GM21360 (cell line): ENCODE data around the gene CASTOR1.

Experiments
- ATAC-seq: cut with Tn5 transposase; IDR thresholded peaks from one replicate; pipeline ENCODE4 v1.9.1; 2021; ENCODE audit warnings: mild to moderate bottlenecking, moderate library complexity; ENCODE audit not compliant: unreplicated experiment

Gene CASTOR1

DNA sequence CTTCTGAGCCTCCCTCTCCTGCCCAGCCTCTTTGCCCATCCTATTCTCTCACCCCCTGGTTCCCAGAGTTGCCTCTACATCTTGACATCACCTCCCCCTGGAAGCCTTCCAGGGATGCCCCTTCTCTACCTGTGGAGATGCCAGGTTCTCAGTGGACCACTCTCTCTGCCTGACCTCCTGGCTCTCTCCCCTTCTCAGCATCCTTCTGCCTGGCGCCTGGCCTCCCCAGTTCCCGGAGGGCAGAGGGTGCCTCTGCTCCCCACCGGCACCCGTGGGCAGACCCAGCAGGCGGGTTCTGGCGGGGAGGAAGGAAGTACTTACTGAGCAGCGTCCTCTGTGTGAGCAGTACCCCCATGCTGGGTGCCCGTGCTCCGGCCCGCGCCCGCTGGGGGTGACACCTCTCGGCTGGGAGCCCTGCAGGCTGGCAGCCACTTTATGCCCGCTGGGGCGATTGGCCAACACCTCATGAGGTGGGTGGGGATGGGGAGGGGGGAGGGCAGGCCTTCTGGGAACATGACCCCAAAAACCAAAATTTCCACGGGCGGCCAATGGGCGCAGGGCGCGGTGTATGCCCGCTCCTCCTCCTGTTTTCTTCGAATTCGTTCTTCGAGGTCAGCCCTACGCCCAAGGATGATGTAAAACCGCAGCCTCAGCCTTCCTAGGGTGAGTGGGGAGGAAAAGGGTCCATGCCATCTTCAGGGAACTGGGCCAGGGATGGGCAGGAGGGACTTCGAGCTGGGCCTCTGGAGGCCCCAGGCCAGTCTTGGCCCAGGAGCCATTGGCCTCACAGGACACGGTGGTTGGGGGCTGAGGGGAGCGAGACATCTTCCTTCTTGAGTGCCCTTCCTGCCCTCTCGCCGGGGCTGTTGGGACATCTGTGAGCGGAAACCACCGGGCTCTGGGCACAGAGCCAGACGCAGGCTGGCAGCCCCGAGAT, 22.6 kb downstream of the CASTOR1 start, which contains the start of gene OSM:
OSM (minus strand) TSS at position 407 of the 937 bp plus-strand sequence; CDS start at position 355, 52 bp downstream.
- ATAC-seq, result peak; percentile 8

DNA sequence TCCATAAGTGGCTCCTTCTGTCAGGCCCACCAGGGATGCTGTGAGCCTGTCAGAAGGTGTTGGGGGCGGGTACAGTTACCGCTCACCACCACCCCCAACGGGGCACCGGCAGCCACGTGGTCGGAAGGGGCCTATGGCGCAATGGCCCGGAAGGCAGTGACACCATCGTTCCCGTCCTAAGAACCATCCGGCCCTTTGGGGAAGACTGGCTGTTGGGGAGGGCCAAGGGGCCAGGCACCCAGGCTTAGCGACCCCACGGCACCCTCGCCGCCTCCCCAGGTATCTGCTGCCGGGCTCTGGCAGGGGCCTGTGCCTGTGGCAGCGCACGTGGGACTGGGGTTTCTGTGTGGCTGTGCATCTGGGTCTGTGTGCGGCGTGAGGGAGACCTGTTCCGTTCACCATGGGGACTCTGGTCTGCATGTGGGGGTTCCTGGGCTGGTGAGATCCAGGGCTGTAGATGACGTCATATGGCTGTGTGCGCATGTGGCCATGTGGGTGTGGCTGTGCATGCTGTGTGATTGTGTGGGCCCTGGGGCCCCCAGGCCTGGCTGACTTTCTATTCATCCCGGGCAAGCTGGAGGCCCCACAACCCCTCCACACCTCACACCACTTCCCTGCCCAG, 23.4 kb downstream of the CASTOR1 start:
- ATAC-seq, result peak; percentile 63

DNA sequence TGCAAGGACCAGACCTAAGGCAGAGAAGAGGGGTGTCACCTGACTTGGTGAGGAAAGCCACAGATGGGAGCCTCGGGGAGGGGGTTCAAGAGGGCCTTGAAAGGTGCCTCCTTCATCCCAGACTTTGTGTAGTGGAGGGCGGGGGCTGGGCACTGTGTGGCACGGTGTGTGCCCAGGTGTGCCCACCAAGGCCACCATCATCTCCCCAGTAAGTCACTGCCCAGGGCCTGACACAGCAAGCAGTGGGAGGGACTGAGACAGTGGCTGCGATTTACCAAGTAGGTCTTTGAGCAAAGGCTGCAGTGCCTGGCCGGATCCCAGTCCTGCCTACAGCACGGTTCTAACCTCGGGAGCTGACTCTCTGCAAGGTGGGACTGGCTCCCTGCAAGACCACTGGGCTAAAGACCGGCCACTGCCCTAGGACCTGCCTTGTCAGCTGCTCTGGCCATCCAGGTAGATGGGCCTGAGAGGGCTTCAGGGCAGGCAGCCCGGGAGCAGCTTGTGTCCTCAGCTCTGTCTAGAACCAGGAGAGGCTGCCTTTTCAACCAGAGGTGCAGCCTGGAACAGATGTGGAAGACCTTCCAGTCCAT, 24.1 kb downstream of the CASTOR1 start:
- no peak for ATAC-seq

DNA sequence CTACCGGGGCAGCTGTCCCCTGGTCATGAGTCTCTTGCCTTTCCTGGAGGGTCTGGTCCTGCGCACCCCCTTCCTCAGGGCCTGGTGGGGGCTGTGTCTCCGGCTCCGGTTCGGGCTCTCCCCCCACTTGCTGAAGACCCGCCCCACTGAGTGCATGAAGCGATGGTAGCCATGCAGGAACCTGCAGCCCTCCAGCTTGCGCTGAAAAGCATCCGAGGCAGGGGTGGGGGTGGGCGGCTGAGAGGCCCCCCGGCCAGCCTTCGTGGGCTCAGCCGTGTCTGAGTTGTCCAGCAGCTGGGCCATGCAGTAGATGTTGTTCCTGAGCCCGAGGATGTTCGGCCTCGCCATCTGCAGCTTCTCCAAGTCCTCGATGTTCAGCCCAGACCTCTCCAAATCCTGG, 25.4 kb downstream of the CASTOR1 start:
- no peak for ATAC-seq

DNA sequence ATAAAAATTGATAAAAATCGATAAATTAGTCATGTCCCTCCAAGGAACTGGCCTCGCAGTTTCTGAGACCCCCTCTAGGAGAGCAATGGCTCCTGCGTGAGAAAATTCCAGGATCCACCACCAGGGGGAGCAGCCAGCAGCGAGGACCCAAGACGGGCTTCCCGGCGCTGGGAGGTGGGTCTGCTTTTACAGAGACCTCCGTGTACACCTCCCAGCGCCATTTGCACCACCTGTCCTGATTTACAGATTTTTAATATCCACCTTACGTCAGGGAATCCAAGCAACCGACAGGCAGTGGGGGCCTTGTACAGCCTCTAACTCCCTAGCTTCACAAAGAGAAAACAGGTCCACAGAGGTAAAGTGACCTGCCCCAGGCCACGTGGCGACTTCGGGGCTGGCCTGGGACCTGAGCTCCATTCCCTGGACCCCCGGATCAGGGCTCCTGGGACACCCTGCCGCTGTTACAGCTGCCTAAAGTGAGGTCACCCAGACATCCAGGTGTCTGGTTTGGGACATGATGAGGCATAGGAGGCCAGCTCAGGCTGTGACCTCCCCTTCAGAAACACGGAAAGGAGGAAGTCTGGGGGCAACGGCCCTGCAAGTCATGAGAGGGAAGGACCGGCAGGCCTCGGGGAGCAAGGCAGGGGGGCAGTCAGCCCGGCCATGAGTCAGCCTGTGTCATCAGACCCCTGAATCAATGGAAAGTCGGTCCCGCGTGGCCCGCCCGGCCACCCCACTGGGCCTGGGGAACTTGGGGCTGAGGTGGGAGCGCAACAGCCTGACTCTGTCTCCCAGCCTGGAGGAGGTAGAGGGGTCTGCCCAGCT, 26.2 kb downstream of the CASTOR1 start:
- ATAC-seq, result no peak

DNA sequence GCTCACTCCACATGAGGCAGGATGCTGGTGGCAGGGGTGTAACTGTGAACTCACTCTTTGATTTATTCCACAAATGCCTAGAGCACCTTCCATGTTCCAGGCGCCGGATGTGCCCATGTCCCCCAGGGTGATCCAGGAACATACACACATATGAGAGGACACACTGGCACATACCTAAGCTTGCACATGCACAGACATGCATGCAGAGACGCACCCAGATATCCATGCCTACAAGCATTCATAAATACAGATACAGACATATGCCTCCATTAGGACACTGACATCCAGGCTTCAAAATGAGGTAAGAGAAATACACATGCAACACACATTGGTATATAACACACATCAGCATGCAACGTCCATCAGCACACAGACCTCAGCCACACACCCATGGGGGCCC, 27.2 kb downstream of the CASTOR1 start:
- no peak for ATAC-seq

DNA sequence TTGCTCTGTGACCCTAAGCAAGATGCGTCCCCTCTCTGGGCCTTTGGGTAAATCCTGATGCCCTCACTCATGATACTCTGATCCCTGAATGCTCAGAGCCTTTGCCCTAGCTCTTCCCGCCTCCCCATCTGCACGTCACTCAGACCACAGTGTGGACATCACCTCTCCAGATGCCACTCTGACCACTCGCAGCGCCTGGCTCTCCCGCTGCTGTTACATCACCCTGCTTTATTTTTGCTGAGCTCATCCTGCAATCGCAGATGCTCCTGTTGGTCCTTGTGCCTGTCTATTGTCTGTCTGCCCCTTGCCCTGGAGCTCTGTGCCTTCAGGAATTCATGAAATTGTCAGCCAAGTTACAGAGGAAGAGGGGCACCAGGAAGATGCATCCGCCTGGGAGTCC, 28.2 kb downstream of the CASTOR1 start:
- no peak for ATAC-seq

GRCh38 chr22:30260682-30261081, 28.6 kb downstream of the CASTOR1 start:
- ATAC-seq, result no peak

GRCh38 chr22:30260276-30260675, 29.0 kb downstream of the CASTOR1 start:
- no peak for ATAC-seq

- no peak for ATAC-seq
Measured at GRCh38 chr22:30254314-30254713, 35.0 kb downstream of the CASTOR1 start.

GRCh38 chr22:30253205-30253852, 36.0 kb downstream of the CASTOR1 start:
- no peak for ATAC-seq

GRCh38 chr22:30252411-30253204, 36.7 kb downstream of the CASTOR1 start:
- no peak for ATAC-seq

DNA sequence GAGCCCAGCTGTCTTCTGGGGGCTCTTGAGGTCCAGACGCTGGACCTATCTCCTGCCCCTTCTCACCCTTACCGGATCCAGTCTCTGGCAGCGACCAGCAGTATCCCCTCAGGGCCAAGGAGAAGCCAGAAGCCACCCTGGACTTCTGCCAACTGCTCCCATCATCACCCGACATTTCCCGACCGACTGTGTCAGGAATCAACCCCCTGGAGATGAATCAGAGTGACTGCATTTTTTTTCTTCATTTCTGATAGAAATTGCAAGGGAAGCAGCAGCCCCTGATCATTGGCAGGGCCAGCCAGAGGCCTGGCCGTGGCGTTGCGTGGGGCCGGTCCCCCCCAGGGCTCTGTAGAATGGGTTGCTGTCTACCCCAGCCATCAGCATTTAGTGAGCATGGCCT, 37.6 kb downstream of the CASTOR1 start:
- no peak for ATAC-seq

- ATAC-seq, result no peak
Measured at GRCh38 chr22:30250661-30251267, 38.5 kb downstream of the CASTOR1 start.

DNA sequence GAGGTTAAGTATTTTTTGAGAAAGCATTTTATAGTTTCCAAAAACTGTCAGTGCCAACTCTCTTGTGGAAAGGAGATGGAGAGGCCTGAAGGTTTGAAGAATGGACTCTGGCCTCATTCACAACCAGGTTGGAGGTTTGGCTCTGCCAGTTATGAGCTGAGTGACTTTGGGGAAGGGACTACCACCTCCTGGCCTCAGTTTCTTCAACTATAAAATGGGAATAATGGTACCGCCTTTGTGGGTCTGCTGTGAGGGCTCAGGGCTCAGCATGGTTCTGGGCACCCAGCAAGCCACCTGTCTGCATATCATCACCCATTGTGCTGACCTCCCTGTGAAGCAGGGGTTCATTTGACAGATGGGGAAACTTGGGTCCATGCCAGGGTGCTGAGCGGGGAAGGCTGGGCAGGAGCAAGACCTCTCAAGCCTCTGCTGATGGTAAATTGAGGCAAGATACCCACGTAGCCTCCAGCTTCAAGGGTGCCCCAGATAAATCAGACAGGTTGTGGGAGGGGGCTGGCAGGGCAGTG, 39.2 kb downstream of the CASTOR1 start:
- no peak for ATAC-seq

GRCh38 chr22:30249049-30250038, 40.0 kb downstream of the CASTOR1 start:
- ATAC-seq, result no peak

DNA sequence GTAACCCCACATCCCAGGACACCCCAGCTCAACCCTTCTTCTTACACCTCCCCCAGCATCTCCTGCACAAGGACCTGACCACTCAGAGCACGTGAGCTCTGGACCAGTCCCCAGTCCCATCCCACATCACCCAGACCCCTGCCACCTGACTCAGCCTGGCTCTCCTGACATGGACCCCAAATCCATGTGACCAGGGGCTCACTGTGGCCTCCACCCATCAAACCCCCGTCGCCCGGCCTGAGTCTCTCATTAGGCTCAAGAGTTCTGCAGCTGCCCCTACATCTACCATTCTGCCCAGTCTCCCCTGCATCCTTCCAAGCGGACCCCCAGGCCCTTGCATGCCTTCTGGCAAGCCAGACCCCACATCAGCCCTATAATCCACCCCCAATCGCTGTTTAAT, 40.8 kb downstream of the CASTOR1 start:
- ATAC-seq, result no peak

DNA sequence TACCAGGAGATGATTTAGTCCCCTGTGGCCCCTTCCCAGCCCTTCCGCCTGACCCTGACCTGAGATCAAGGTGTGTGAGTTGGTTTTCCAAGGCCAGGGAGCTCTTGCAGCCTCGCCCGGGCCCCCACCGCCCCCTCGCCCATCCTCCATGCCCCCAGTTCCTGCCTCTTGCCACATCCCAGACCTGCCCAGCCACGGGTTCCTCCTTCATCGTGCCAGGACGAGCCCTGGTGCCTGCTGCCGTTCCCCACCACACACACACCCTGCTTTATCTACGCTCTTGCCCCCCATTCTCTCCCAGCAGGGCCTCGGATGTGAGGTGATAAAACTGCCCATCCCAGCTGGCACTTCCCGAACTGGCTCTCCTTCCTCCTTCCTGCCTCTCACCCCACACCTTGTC, 41.3 kb downstream of the CASTOR1 start:
- no peak for ATAC-seq
